Peyer's patch (tissue), 4 donors: Measurements from ENCODE around the gene ABCB7.

Source experiments
- CTCF ChIP-seq, 6 experiments: fragments of 450-650 bp in 4 of 6; fragments of 200-600 bp in 2 of 6; sonication (generic) in 1 of 6; IDR thresholded peaks; one replicate each; pipeline ENCODE4 v1.5.1; 2017 to 2019; ENCODE audit warnings: antibody characterized with exemption in 6 of 6, mild to moderate bottlenecking in 3 of 6, moderate library complexity in 1 of 6
- POLR2A ChIP-seq, 2 donors: fragments of 450-650 bp; IDR thresholded peaks; one replicate each; pipeline ENCODE4 v1.5.1; 2017; ENCODE audit warnings: antibody characterized with exemption in 2 of 2, mild to moderate bottlenecking in 2 of 2, moderate library complexity in 2 of 2

- TF ChIP-seq CTCF (IDR thresholded peaks at IDR 0.05) (no peak), POLR2A (IDR thresholded peaks at IDR 0.05) (no peak)
Observed at GRCh38 chrX:75084757-75085156, 71.3 kb downstream of the ABCB7 start.
